HFFc6 (cell line): ENCODE results near the gene AGR3. TPM values are rescaled to one million over a fixed set of nuclear protein-coding genes. Genes with fewer than 3 reads are reported as not detected.

ENCODE experiments used
- DNase-seq: peaks from one replicate; pipeline ENCODE4 v3.0.0-alpha.2; 2018
- H3K27ac Mint-ChIP-seq: 2 replicates; pipeline ENCODE4 v1.8.0; 2020; ENCODE audit warnings: mild to moderate bottlenecking, mixed read lengths
- H3K27me3 Mint-ChIP-seq: 2 replicates; pipeline ENCODE4 v1.8.0; 2021; ENCODE audit warnings: mild to moderate bottlenecking, moderate library complexity, mixed read lengths; ENCODE audit not compliant: insufficient read depth
- H3K36me3 Mint-ChIP-seq: 2 replicates; pipeline ENCODE4 v1.8.0; 2021; ENCODE audit warnings: low read depth, mixed read lengths
- H3K4me1 Mint-ChIP-seq: 2 replicates; pipeline ENCODE4 v1.8.0; 2020; ENCODE audit warnings: low read depth, mixed read lengths
- H3K4me3 Mint-ChIP-seq: 2 replicates; pipeline ENCODE4 v1.8.0; 2020; ENCODE audit warnings: mild to moderate bottlenecking, moderate library complexity, mixed read lengths
- H3K9me3 Mint-ChIP-seq: 2 replicates; pipeline ENCODE4 v1.8.0; 2020; ENCODE audit warnings: mild to moderate bottlenecking, mixed read lengths
- CTCF ChIP-seq: fragments of 200-600 bp; sonication (generic); IDR thresholded peaks from 2 replicates; pipeline ENCODE4 v1.5.0; 2021; ENCODE audit warnings: antibody characterized with exemption, mild to moderate bottlenecking
- total RNA-seq, 6 experiments: library from RNA; stranded (reverse); fragmentation: NEBNext Ultra II Directional; extraction: Animal tissue kit (Norgen Biotek cat#: 25700); gene quantifications; 2 replicates in 1 of 6; 3 replicates in 5 of 6; pipeline ENCODE4 v1.2.3, GENCODE V29; 2021

The AGR3 gene
- total RNA-seq, 6 experiments from 2014 or later, result not detected

- Mint-ChIP-seq H3K27ac (0 out of 2 replicates have a peak overlapping the region, but pooled peaks have one; percentile 7), H3K9me3 (no peaks in the 10 kb centered on the region), H3K36me3 (0 out of 2 replicates have a peak, but pooled peaks cover 6% of the 10 kb centered on the region), H3K27me3 (no peaks in the 10 kb centered on the region; the same call in 1 of the 2 replicates), H3K4me3 (no peak overlapping the region), H3K4me1 (peaks cover 72% of the 10 kb centered on the region)
- peak; percentile 33 for DNase-seq
- TF ChIP-seq CTCF, result peak; percentile 97
Measured at GRCh38 chr7:16918288-16918895, 36.6 kb upstream of the AGR3 start.

- DNase-seq, result no peak
- TF ChIP-seq CTCF, result no peak
- no peaks in the 10 kb centered on the region; the same call in 1 of the 2 replicates for H3K27me3 Mint-ChIP-seq
- H3K9me3 Mint-ChIP-seq, result no peaks in the 10 kb centered on the region
- peak overlapping the region; percentile 15; the same call in 1 of the 2 replicates for H3K27ac Mint-ChIP-seq
- 0 out of 2 replicates have a peak, but pooled peaks cover 10% of the 10 kb centered on the region for H3K36me3 Mint-ChIP-seq
- H3K4me3 Mint-ChIP-seq, result peak overlapping the region; percentile 83
- H3K4me1 Mint-ChIP-seq, result peaks cover 56% of the 10 kb centered on the region
Measured at GRCh38 chr7:16916738-16917137, 35.0 kb upstream of the AGR3 start.

- no peak for TF ChIP-seq CTCF
- Mint-ChIP-seq H3K9me3 (no peaks in the 10 kb centered on the region), H3K27me3 (no peaks in the 10 kb centered on the region; the same call in 1 of the 2 replicates), H3K36me3 (0 out of 2 replicates have a peak, but pooled peaks cover 12% of the 10 kb centered on the region), H3K4me3 (peak overlapping the region; percentile 83), H3K27ac (peak overlapping the region; percentile 87), H3K4me1 (peaks cover 51% of the 10 kb centered on the region)
- DNase-seq, result peak; percentile 84
Measured at GRCh38 chr7:16916105-16916639, 34.4 kb upstream of the AGR3 start.

- peaks cover 48% of the 10 kb centered on the region for H3K4me1 Mint-ChIP-seq
- 0 out of 2 replicates have a peak, but pooled peaks cover 12% of the 10 kb centered on the region for H3K36me3 Mint-ChIP-seq
- TF ChIP-seq CTCF, result no peak
- peak; percentile 93 for DNase-seq
- H3K9me3 Mint-ChIP-seq, result no peaks in the 10 kb centered on the region; the same call in 1 of the 2 replicates
- no peaks in the 10 kb centered on the region; the same call in 1 of the 2 replicates for H3K27me3 Mint-ChIP-seq
- H3K4me3 Mint-ChIP-seq, result peak overlapping the region; percentile 83
- peak overlapping the region; percentile 87 for H3K27ac Mint-ChIP-seq
Measured at GRCh38 chr7:16915405-16915804, 33.6 kb upstream of the AGR3 start.

GRCh38 chr7:16914771-16915170, 33.0 kb upstream of the AGR3 start:
- peaks cover 48% of the 10 kb centered on the region for H3K4me1 Mint-ChIP-seq

More at GRCh38 chr7:16914771-16915170, 33.0 kb upstream of the AGR3 start:
- H3K9me3 Mint-ChIP-seq, result no peaks in the 10 kb centered on the region; the same call in 1 of the 2 replicates
- DNase-seq, result no peak
- H3K4me3 Mint-ChIP-seq, result no peak overlapping the region
- TF ChIP-seq CTCF, result no peak
- H3K36me3 Mint-ChIP-seq, result 0 out of 2 replicates have a peak, but pooled peaks cover 12% of the 10 kb centered on the region
- peak overlapping the region; percentile 19; the same call in 1 of the 2 replicates for H3K27ac Mint-ChIP-seq
- no peaks in the 10 kb centered on the region; the same call in 1 of the 2 replicates for H3K27me3 Mint-ChIP-seq
